Central memory CD4-positive, alpha-beta T cell (primary cell): ENCODE measurements around the gene IL1RAPL1.
"Not testable (repeated sequence)": the region's sequence is repeated elsewhere in the genome, so short reads cannot be mapped to it uniquely, and the experiment has no call there.

ENCODE experiments used
- DNase-seq: peaks from one replicate; pipeline ENCODE4 v3.0.0; 2022

Gene IL1RAPL1

GRCh38 chrX:28800671-28801070 lies 213.4 kb downstream of the IL1RAPL1 start:
- DNase-seq, result not testable (repeated sequence)

GRCh38 chrX:28802625-28803024 lies 215.4 kb downstream of the IL1RAPL1 start:
- DNase-seq, result no peak

- no peak for DNase-seq
These were observed 248.7 kb downstream of the IL1RAPL1 start for GRCh38 chrX:28835991-28836390.

- no peak for DNase-seq
These were observed 256.6 kb downstream of the IL1RAPL1 start for GRCh38 chrX:28843817-28844216.

- DNase-seq, result no peak
These were observed 260.2 kb downstream of the IL1RAPL1 start for GRCh38 chrX:28847423-28847822.

- DNase-seq, result no peak
These were observed 261.5 kb downstream of the IL1RAPL1 start for GRCh38 chrX:28848707-28849106.

- DNase-seq, result no peak
These were observed 263.7 kb downstream of the IL1RAPL1 start for GRCh38 chrX:28850955-28851354.

- no peak for DNase-seq
These were observed 264.6 kb downstream of the IL1RAPL1 start for GRCh38 chrX:28851871-28852270.

GRCh38 chrX:28854637-28855036 lies 267.4 kb downstream of the IL1RAPL1 start:
- DNase-seq, result no peak

GRCh38 chrX:28876408-28876807 lies 289.2 kb downstream of the IL1RAPL1 start:
- DNase-seq, result no peak

GRCh38 chrX:28876901-28877300 lies 289.7 kb downstream of the IL1RAPL1 start:
- no peak for DNase-seq

GRCh38 chrX:28880136-28880535 lies 292.9 kb downstream of the IL1RAPL1 start:
- no peak for DNase-seq

GRCh38 chrX:28884823-28885222 lies 297.6 kb downstream of the IL1RAPL1 start:
- DNase-seq, result no peak

GRCh38 chrX:28888416-28888815 lies 301.2 kb downstream of the IL1RAPL1 start:
- DNase-seq, result no peak

- DNase-seq, result no peak
These were observed 302.4 kb downstream of the IL1RAPL1 start for GRCh38 chrX:28889591-28890090.

- no peak for DNase-seq
These were observed 314.4 kb downstream of the IL1RAPL1 start for GRCh38 chrX:28901637-28902036.

- no peak for DNase-seq
These were observed 323.2 kb downstream of the IL1RAPL1 start for GRCh38 chrX:28910487-28910886.

- DNase-seq, result no peak
These were observed 333.1 kb downstream of the IL1RAPL1 start for GRCh38 chrX:28920153-28920943.

- no peak for DNase-seq
These were observed 334.9 kb downstream of the IL1RAPL1 start for GRCh38 chrX:28922106-28922505.

- no peak for DNase-seq
These were observed 359.6 kb downstream of the IL1RAPL1 start for GRCh38 chrX:28946846-28947245.

- DNase-seq, result no peak
These were observed 372.8 kb downstream of the IL1RAPL1 start for GRCh38 chrX:28960063-28960462.

GRCh38 chrX:28966331-28966730 lies 379.1 kb downstream of the IL1RAPL1 start:
- no peak for DNase-seq

- DNase-seq, result no peak
These were observed 381.9 kb downstream of the IL1RAPL1 start for GRCh38 chrX:28969126-28969525.

GRCh38 chrX:28979877-28980276 lies 392.6 kb downstream of the IL1RAPL1 start:
- no peak for DNase-seq

- no peak for DNase-seq
These were observed 394.7 kb downstream of the IL1RAPL1 start for GRCh38 chrX:28981952-28982351.
